ENCODE data around the gene WDR59.
"Not testable (repeated sequence)": the region's sequence is repeated elsewhere in the genome, so short reads cannot be mapped to it uniquely, and the experiment has no call there.

The WDR59 gene

DNA sequence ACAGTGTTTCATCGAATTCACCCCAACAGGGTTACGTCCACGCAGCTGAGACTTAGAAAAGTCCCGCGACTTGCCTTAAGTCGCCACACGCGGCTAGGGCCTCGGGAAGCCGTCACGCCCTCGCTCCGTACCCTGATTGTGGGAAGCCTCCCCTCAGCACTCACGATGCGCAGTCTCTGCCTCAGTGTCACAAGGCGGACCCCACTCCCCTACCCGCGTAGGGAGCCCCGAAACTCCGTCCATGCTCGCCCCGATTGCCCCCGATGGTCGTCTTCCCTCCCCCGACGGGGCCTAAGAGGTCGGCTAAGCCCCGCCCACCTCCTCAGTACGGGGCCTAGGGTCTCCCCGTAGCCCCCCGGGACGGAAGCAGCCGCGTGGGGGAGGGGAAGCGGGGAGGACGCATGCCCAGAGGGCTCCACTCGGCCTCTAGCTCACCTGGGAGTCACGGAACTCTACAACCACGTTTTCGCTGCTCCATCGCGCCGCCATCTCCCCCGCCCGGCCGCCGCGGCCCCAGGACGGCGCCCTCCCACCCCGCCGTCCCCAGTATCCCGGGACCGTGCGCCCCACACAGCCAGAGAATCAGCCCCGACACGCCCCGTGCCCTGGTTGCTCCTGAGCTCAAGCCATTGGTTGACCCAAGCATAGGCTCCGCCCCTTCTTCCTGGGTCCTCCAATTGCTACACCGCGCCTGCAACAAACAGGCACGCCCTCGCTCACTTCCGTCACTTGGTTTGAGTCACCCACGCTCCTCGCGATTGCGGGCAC is at the start of gene WDR59:
Gene WDR59 (minus strand): TSS at position 595 of the 768 bp plus-strand sequence. CDS start 106 bp downstream, at position 489.
- H3K4me3 ChIP-seq (ENCODE audit: low read depth, low read length), result peak within 1 kb of the TSS; percentile 100
- DNase-seq (ENCODE audit: low read depth), result peak; percentile 96

GRCh38 chr16:75032655-75033054 is 47.7 kb upstream of the WDR59 start:
- H3K4me3 ChIP-seq (ENCODE audit: low read depth, low read length), result no peak overlapping the region
- no peak for DNase-seq (ENCODE audit: low read depth)

GRCh38 chr16:75029854-75030253 is 44.9 kb upstream of the WDR59 start:
- no peak for DNase-seq (ENCODE audit: low read depth)
- H3K4me3 ChIP-seq (ENCODE audit: low read depth, low read length), result no peak overlapping the region

- no peak for DNase-seq (ENCODE audit: low read depth)
- H3K4me3 ChIP-seq (ENCODE audit: low read depth, low read length), result no peak overlapping the region
Measured at GRCh38 chr16:75028544-75029135, 43.7 kb upstream of the WDR59 start.

DNA sequence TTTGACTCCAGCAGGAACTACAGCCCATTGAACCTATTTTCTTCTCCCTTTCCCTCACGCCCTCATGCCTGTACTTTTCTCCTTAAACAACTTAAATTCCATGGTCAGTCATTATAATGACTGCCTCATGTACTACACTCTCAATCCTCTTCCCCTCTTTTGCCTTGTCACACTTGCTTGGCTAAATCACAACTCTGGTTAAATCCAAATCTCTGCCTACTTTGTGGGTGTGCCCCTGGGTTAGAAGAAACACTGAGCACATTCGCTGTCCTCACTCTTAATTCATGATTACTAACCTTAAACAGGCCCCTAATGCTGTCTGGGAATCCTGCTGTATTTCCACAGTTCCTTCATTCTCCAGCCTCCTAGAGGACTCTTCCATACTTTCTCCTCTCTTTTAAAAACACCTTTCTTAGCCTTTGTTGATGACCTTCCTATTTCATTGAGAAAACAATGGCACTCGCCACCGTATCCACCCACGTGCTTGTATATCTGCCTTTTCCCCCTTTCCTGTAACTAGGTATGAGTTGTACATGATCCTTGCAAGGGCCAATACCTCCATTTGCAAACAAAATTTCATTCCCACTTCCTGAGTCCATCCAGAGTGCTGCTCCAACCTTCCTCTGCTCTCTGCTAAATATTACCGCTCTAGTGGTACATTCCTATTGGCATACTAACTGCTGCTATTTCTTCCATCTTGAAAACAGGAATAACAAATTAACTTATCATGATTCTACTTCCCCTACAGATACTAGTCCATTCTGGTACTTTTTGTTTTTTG is 42.8 kb upstream of the WDR59 start:
- DNase-seq (ENCODE audit: low read depth), result no peak
- H3K4me3 ChIP-seq (ENCODE audit: low read depth, low read length), result no peak overlapping the region

DNA sequence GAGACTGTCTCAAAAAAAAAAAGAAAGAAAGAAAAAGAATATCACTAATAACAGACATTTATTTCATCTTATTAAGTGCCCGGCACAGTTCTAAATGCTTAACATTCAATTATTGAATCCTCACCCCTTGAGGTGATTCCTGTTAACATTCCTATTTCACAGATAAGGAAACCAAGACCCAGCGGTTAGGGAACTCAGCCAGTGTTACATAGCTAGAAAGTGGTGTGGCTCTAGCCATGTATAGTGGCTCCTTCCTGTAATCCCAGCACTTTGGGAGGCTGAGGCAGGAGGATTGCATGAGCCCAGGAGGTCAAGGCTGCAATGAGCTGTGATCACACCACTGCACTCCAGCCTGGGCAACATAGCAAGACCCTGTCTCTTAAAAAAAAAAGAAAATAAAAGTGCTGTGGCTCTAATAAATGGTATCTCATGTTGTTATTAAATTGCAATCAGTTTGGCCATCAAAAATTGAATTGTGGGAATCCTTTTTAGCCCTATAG is 42.0 kb upstream of the WDR59 start:
- no peak overlapping the region for H3K4me3 ChIP-seq (ENCODE audit: low read depth, low read length)
- no peak for DNase-seq (ENCODE audit: low read depth)

DNA sequence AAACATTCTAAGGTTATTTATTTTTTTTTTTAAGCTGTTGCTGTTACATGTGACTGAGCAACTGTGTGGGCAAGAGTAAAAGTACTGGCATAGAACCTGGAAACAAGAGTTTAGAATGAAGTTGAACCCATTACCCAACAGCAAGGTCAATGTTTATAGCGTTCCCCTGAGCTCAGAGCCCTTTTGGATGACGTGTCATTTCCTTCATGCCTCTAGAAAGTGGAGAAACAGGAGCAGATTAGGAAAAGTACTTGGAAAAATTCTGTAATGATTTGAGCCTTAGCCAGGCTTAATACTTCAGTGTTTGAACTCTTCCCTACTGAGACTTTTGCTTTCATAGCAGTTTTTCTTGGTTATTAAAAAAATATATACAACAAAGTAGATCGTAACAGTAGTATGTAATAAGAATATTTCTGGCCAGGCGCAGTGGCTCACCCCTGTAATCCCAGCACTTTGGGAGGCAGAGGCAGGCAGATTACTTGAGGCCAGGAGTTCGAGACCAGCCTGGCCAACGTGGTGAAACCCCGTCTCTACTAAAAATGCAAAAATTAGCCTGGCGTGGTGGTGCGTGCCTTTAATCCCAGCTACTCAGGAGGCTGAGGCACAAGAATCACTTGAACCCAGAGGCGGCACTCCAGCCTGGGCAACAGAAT is 41.4 kb upstream of the WDR59 start:
- not testable (repeated sequence) for H3K4me3 ChIP-seq (ENCODE audit: low read depth, low read length)
- DNase-seq (ENCODE audit: low read depth), result peak; percentile 91

GRCh38 chr16:75025761-75026160 is 40.8 kb upstream of the WDR59 start:
- no peak for DNase-seq (ENCODE audit: low read depth)

GRCh38 chr16:75024594-75024993 is 39.7 kb upstream of the WDR59 start:
- no peak for DNase-seq (ENCODE audit: low read depth)
- no peak overlapping the region for H3K4me3 ChIP-seq (ENCODE audit: low read depth, low read length)

More at GRCh38 chr16:75025761-75026160, 40.8 kb upstream of the WDR59 start:
- H3K4me3 ChIP-seq (ENCODE audit: low read depth, low read length), result no peak overlapping the region

DNA sequence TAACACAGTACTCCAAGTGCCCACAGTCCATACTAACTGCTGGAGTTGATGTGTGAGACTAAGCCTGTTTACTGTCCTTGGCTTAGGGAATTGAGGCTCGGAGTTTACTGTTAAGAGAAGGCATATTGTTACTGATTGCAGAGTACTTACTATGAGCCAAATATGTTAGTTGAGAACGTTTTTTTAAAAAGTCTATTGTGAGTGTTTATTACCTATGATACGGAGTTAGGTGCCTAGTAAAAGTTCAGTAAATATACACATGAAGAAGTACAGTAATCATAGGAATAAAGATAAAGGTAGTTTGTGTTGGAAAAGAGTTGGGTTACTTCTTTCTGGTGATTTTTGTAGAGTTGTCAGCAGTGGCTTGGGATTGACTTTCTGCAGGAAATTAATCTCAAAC is 39.3 kb upstream of the WDR59 start:
- H3K4me3 ChIP-seq (ENCODE audit: low read depth, low read length), result no peak overlapping the region
- DNase-seq (ENCODE audit: low read depth), result no peak

GRCh38 chr16:75023009-75023408 is 38.1 kb upstream of the WDR59 start:
- DNase-seq (ENCODE audit: low read depth), result no peak
- no peak overlapping the region for H3K4me3 ChIP-seq (ENCODE audit: low read depth, low read length)

DNA sequence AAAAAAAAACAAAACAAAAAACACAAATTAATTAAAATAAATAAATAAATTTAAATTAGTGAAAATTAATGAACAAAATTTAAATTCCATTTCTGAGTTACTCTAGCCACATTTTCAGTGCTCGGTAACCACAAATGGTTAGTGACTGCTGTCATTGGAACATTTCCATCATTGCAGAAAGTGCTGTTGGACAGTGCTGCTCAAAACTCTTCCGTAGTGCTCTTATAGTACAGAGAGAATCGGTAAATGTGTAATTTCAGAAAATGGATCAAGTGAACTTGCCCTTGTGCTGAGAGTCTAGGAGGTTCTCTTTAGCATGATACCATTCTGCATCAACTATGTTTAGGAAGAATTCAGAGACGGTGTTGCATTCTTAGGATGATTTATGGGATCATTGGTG is 37.6 kb upstream of the WDR59 start:
- H3K4me3 ChIP-seq (ENCODE audit: low read depth, low read length), result no peak overlapping the region
- no peak for DNase-seq (ENCODE audit: low read depth)

DNA sequence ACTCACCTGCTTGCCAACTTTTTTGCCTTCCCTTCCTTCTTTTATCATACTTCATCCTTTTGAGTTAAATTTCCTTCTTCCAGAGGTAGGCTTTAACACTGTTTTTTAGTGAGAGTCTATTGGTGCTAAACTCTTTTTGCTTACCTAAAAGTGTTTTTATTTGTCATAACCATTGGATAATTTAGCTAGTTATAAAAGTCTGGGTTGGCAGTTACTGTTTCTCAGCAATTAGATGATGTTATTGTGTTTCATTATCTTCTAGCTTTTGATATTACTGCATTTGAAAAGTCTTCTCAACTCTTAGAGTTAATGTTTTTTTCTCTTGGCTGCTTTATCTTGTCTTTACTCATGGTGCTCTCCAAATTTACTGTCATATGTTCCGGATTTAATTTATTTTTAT is 36.5 kb upstream of the WDR59 start:
- DNase-seq (ENCODE audit: low read depth), result no peak
- no peak overlapping the region for H3K4me3 ChIP-seq (ENCODE audit: low read depth, low read length)

- H3K4me3 ChIP-seq (ENCODE audit: low read depth, low read length), result no peak overlapping the region
Measured at GRCh38 chr16:75019586-75019985, 34.7 kb upstream of the WDR59 start.

GRCh38 chr16:75019007-75019406 is 34.1 kb upstream of the WDR59 start:
- no peak overlapping the region for H3K4me3 ChIP-seq (ENCODE audit: low read depth, low read length)
- DNase-seq (ENCODE audit: low read depth), result no peak

More at GRCh38 chr16:75019586-75019985, 34.7 kb upstream of the WDR59 start:
- no peak for DNase-seq (ENCODE audit: low read depth)

- DNase-seq (ENCODE audit: low read depth), result no peak
- no peak overlapping the region for H3K4me3 ChIP-seq (ENCODE audit: low read depth, low read length)
Measured at GRCh38 chr16:75017670-75018525, 33.0 kb upstream of the WDR59 start.

GRCh38 chr16:75016451-75017081 is 31.6 kb upstream of the WDR59 start:
- not testable (repeated sequence) for H3K4me3 ChIP-seq (ENCODE audit: low read depth, low read length); DNase-seq (ENCODE audit: low read depth)

GRCh38 chr16:75014318-75014717 is 29.4 kb upstream of the WDR59 start:
- H3K4me3 ChIP-seq (ENCODE audit: low read depth, low read length), result no peak overlapping the region

More at GRCh38 chr16:75014318-75014717, 29.4 kb upstream of the WDR59 start:
- DNase-seq (ENCODE audit: low read depth), result no peak
